ENCODE results near the gene ADCY10. TPM values are rescaled to one million over a fixed set of nuclear protein-coding genes. Genes with fewer than 3 reads are reported as not detected.
A peak's percentile ranks its signal among the peaks of the same experiment; 100 is the strongest.

The ADCY10 gene
- total and polyA plus RNA-seq, 9 of the 15 experiments (the other 6 are each of a cell fraction or from before 2014, with no cell fraction given) = 0.08 to 0.86 (median 0.22) TPM

GRCh38 chr1:167863921-167864279 lies 50.0 kb downstream of the ADCY10 start:
- DNase-seq (ENCODE audit: extremely low read depth in 1 of 4, low spot score in 3 of 4) (peak in 1 of 4 experiments; percentile 29), FAIRE-seq (no peak), ATAC-seq (no peak)
- no peaks in the 10 kb centered on the region for H3K27me3 ChIP-seq (ENCODE audit: control insufficient read depth in 2 of 2, insufficient read depth in 2 of 2, low read length in 2 of 2)
- BruUV-seq (replicated peaks) = TSS peak; percentile 41
- in situ Hi-C loops (cut with MboI) (no loop called here), intact Hi-C loops (cut with micrococcal nuclease) (loop anchor here (10.0 kb wide), 1 partner anchor 229 kb away; the partner anchor contains the start of gene RCSD1)
- CTCF ChIA-PET (ENCODE audit: low intra/inter-chr PET ratio) = no interaction called here
- peak overlapping the region; percentile 75 to 88; a peak in 3 of 4 replicates for H3K9ac ChIP-seq (ENCODE audit: insufficient read depth in 1 of 2, low read depth in 2 of 2, low read length in 2 of 2)
- peaks cover 49% of the 10 kb centered on the region for H3K79me2 ChIP-seq (ENCODE audit: control insufficient read depth, insufficient read depth, low read length)
- H2AFZ ChIP-seq (ENCODE audit: low read depth, low read length) = peak overlapping the region; percentile 61
- peak overlapping the region; percentile 78 for H3K4me2 ChIP-seq (ENCODE audit: insufficient read depth, low read length)
- POLR2A ChIA-PET = interaction anchor here (1.0 kb wide), 1 partner anchor 11 kb away, joined by 4 read pairs; no protein-coding TSS in a partner anchor
- H3K9me1 ChIP-seq (ENCODE audit: control insufficient read depth, insufficient read depth, low read length) = no peaks in the 10 kb centered on the region
- no peaks in the 10 kb centered on the region for H3K36me3 ChIP-seq (ENCODE audit: control insufficient read depth, insufficient read depth, low read length)
- no peaks in the 10 kb centered on the region for H3K9me3 ChIP-seq (replicated peaks; ENCODE audit: control insufficient read depth, insufficient read depth, low read depth, low read length)
- 11% methylated on average over 5 of the region's 5 CpGs for WGBS (ENCODE audit: insufficient coverage, low coverage, missing lambda C conversion rate)
- peak overlapping the region; percentile 64 for H3K27ac ChIP-seq (ENCODE audit: extremely low read depth, low read depth, low read length)
- no peaks in the 10 kb centered on the region for H4K20me1 ChIP-seq (replicated peaks; ENCODE audit: control insufficient read depth, insufficient read depth, low read length)
- peaks cover 21 to 49% of the 10 kb centered on the region in 2 experiments; a peak in 4 of 5 replicates for H3K4me1 ChIP-seq (replicated peaks in 1 of 2; ENCODE audit: control insufficient read depth in 2 of 2, insufficient read depth in 2 of 2, low read length in 2 of 2)
- H3K4me3 ChIP-seq = peak overlapping the region; percentile 43
- TF ChIP-seq DLX4 (CRISPR knock-in tag; IDR thresholded peaks at IDR 0.05) = no peak
- TF ChIP-seq KHSRP (IDR thresholded peaks at IDR 0.05) = no peak
- no peak for TF ChIP-seq RFX7 (CRISPR knock-in tag; IDR thresholded peaks at IDR 0.05)
- TF ChIP-seq FOSL1 (tag; conservative IDR thresholded peaks at IDR 0.05) = no peak
- TF ChIP-seq PHF20 (IDR thresholded peaks at IDR 0.05; ENCODE audit: partially characterized antibody) = no peak
- no peak for TF ChIP-seq EHMT2 (IDR thresholded peaks at IDR 0.05)
- no peak for TF ChIP-seq ZNF586 (CRISPR knock-in tag; conservative IDR thresholded peaks at IDR 0.05)
- TF ChIP-seq ZNF184 (CRISPR knock-in tag; IDR thresholded peaks at IDR 0.05) = no peak
- TF ChIP-seq HMG20A (CRISPR knock-in tag; conservative IDR thresholded peaks at IDR 0.05) = 0 out of 2 replicates have a peak, but pooled peaks have one; percentile 68
- 0 out of 2 replicates have a peak, but pooled peaks have one; percentile 3 for TF ChIP-seq FOXP4 (CRISPR knock-in tag; IDR thresholded peaks at IDR 0.05; ENCODE audit: borderline replicate concordance)
- TF ChIP-seq KDM4B (IDR thresholded peaks at IDR 0.05; ENCODE audit: borderline replicate concordance in 2 of 2, low read depth in 1 of 2) = no peak
- no peak for TF ChIP-seq ARID3A (IDR thresholded peaks at IDR 0.05; ENCODE audit: borderline replicate concordance, low read depth, low read length)
- 0 out of 2 replicates have a peak, but pooled peaks have one; percentile 23 for TF ChIP-seq TEAD4 (IDR thresholded peaks at IDR 0.05; ENCODE audit: low read length)
- no peak for TF ChIP-seq TEAD4 (CRISPR knock-in tag; IDR thresholded peaks at IDR 0.05; ENCODE audit: borderline replicate concordance)
- no peak for TF ChIP-seq NONO (IDR thresholded peaks at IDR 0.05; ENCODE audit: low read depth in 2 of 2, low read length in 1 of 2)
- no peak for TF ChIP-seq FIP1L1 (IDR thresholded peaks at IDR 0.05; ENCODE audit: low read depth, low read length, poor library complexity, severe bottlenecking)
- TF ChIP-seq E2F4 (CRISPR knock-in tag; IDR thresholded peaks at IDR 0.05; ENCODE audit: low read depth) = no peak
- no peak for TF ChIP-seq GTF2A2 (tag; IDR thresholded peaks at IDR 0.05)
